Stomach (tissue), 9 donors: ENCODE data around the gene TUBA1B. TPM values are rescaled to one million over a fixed set of nuclear protein-coding genes. Genes with fewer than 3 reads are reported as not detected.

Experiments
- DNase-seq, 2 donors: peaks; one replicate each; pipeline versions ENCODE4 v3.0.0 to v3.0.0-alpha.2; 2013 to 2019
- H3K27ac ChIP-seq, 5 donors: fragments of 200-600 bp in 4 of 5; sonication (generic) in 4 of 5; one replicate each; pipeline ENCODE4 v1.5.1; 2013 to 2019; ENCODE audit warnings: mild to moderate bottlenecking in 1 of 5, moderate library complexity in 1 of 5
- H3K27me3 ChIP-seq, 3 donors: fragments of 200-600 bp; sonication (generic); one replicate each; pipeline ENCODE4 v1.5.1; 2017 to 2019; ENCODE audit warnings: mixed run types in 1 of 3
- H3K36me3 ChIP-seq, 4 donors: fragments of 200-600 bp; sonication (generic); 1 replicate in 3 of 4; 2 replicates in 1 of 4; pipeline ENCODE4 v1.5.1; 2016 to 2019
- H3K4me1 ChIP-seq, 4 donors: fragments of 200-600 bp; sonication (generic); one replicate each; pipeline ENCODE4 v1.5.1; 2016 to 2019
- H3K4me3 ChIP-seq, 4 donors: fragments of 200-600 bp; sonication (generic) in 3 of 4; one replicate each; pipeline ENCODE4 v1.5.1; 2016 to 2019; ENCODE audit warnings: mild to moderate bottlenecking in 1 of 4
- H3K9me3 ChIP-seq, 4 donors: fragments of 200-600 bp; sonication (generic); one replicate each; pipeline ENCODE4 v1.5.1; 2016 to 2019
- EP300 ChIP-seq: sonication (generic); formaldehyde crosslinking; IDR thresholded peaks from one replicate; pipeline ENCODE4 v1.6.1; 2017; ENCODE audit warnings: antibody characterized with exemption
- POLR2A ChIP-seq, 4 donors: fragments of 450-650 bp; IDR thresholded peaks; one replicate each; pipeline ENCODE4 v1.6.1; 2016; ENCODE audit warnings: antibody characterized with exemption in 4 of 4, control low read depth in 2 of 4, mild to moderate bottlenecking in 1 of 4, moderate library complexity in 1 of 4
- POLR2AphosphoS5 ChIP-seq, 3 donors: sonication (generic); formaldehyde crosslinking; IDR thresholded peaks; one replicate each; pipeline ENCODE4 v1.6.1; 2016; ENCODE audit warnings: antibody characterized with exemption in 3 of 3
- WGBS, 5 donors: extraction: QIAGEN DNeasy Blood & Tissue Kit in 3 of 5; methylation state at CpG; one replicate each; pipeline versions ENCODE4 v1.1.5 to v1.1.7; 2013 to 2018; 5-methylcytosine and 5-hydroxymethylcytosine counted together
- intact Hi-C: fragments of 100-400 bp; cut with DNase I; formaldehyde crosslinking; loops from one replicate; pipeline ENCODE4 v1.15.1; 2023; ENCODE audit warnings: low total_unique reads
- polyA plus RNA-seq, 3 donors: library from polyadenylated mRNA; stranded (reverse); fragments of 200-250 nt; gene quantifications; one replicate each; pipeline ENCODE4 v1.2.3, GENCODE V29; 2013
- total RNA-seq, 5 donors: library from RNA; depleted of rRNA; stranded (reverse); fragments of >200 nt; gene quantifications; one replicate each; pipeline versions ENCODE4 v1.1.0 to v1.2.3, GENCODE V29; 2014 to 2016
- TF ChIP-seq, protein P1 (sequence below), 7 experiments: fragments of 450-650 bp in 4 of 7; fragments of 200-600 bp in 3 of 7; sonication (generic) in 3 of 7; IDR thresholded peaks; one replicate each; pipeline ENCODE4 v1.5.1; 2016 to 2019; ENCODE audit warnings: antibody characterized with exemption in 7 of 7, control low read depth in 2 of 7, mild to moderate bottlenecking in 1 of 7
- donor health status: healthy with polysubstance abuse.
- donor health status: Bipolar disorder and iron deficiency.
- donor health status: healthy.

The TUBA1B gene
- total and polyA plus RNA-seq, 8 donors = 205 to 710 (median 390) TPM

DNA sequence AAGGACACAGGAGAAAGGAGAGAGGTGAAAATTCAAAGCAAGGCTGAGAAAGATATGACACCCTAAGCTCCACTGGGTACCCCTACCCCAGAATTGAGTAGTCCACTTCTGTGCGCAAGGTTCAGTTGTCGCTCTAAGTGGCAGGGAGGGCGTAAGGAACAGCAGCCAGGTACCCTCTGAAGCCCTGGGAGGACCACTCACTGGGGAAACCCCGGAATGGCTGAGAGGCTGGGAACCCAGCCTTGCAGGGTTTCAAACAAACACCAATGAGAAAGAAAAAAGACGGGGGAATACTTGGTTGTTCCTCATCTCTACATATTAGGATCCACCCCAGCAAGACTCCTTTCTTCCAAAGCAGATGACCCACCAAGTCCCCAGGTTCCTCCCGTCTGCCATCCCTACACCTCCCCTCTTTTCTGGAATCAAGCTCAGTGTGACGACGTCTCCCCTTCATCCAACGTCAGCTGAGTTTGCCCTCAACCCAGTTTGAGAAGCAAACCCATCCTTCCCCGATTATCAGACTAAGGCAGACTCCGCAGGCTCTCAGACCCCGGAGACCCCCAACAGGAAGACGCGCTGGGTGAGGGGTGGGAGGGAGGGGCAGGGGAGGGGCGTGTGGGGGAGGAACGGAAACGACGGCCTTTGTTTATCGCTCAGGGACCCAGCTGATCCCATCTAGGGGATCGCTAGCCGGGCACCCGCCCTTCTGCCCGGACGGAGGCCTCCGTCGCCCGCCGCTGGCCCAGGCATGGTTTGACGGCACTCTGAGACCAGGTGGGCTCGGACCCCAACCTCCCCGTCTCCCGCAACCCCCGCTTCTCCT is 21.3 kb downstream of the TUBA1B start:
- Histone ChIP-seq H3K4me3 (peak overlapping the region; percentile 78 to 89 (median 86)), H3K9me3 (no peaks in the 10 kb centered on the region), H3K27me3 (no peaks in the 10 kb centered on the region), H3K4me1 (peaks cover 28 to 61% (median 50%) of the 10 kb centered on the region in 4 donors), H3K27ac (peak overlapping the region; percentile 90 to 96 (median 94)), H3K36me3 (peaks cover 7 to 25% (median 22%) of the 10 kb centered on the region in 4 donors)
- intact Hi-C loops = no loop called here
- 5 to 13% (median 6%) methylated on average over 16 to 33 of the region's 33 CpGs for WGBS, 5 donors
- TF ChIP-seq, protein P1, sequence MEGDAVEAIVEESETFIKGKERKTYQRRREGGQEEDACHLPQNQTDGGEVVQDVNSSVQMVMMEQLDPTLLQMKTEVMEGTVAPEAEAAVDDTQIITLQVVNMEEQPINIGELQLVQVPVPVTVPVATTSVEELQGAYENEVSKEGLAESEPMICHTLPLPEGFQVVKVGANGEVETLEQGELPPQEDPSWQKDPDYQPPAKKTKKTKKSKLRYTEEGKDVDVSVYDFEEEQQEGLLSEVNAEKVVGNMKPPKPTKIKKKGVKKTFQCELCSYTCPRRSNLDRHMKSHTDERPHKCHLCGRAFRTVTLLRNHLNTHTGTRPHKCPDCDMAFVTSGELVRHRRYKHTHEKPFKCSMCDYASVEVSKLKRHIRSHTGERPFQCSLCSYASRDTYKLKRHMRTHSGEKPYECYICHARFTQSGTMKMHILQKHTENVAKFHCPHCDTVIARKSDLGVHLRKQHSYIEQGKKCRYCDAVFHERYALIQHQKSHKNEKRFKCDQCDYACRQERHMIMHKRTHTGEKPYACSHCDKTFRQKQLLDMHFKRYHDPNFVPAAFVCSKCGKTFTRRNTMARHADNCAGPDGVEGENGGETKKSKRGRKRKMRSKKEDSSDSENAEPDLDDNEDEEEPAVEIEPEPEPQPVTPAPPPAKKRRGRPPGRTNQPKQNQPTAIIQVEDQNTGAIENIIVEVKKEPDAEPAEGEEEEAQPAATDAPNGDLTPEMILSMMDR (IDR thresholded peaks at IDR 0.05) = no peak
- no peak for TF ChIP-seq EP300
- TF ChIP-seq POLR2A (IDR thresholded peaks at IDR 0.05) = no peak
- no peak for TF ChIP-seq POLR2AphosphoS5 (IDR thresholded peaks at IDR 0.05)
- peak; percentile 29 to 78 for DNase-seq

DNA sequence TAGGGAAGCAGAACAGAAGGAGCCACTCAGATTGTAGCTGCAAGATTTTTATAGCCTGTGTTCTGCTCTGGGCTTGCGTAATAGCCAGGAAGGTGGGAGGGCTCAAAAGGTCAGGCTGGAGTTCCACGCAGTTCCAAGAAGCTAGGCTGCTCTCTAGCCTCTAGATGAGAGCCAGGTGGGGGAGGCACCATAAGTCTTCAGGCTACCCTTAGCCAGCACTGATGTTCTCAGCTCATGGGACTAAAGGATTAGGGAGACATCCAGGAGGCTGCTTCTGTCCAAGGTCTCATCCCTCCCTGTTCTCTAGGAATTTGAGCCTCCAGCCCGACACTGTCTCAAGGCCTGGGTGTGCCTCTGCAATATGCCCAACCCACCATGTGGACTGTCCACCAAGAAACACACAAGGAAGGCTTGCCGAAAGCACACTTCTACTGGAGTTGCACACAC is 22.2 kb downstream of the TUBA1B start:
- H3K9me3 ChIP-seq = no peaks in the 10 kb centered on the region
- intact Hi-C loops = no loop called here
- TF ChIP-seq EP300 = no peak
- peak in 1 of 3 donors; percentile 25 for TF ChIP-seq POLR2AphosphoS5 (IDR thresholded peaks at IDR 0.05)
- WGBS, 5 donors = 27 to 42% (median 34%) methylated on average over 4 of the region's 4 CpGs
- peaks cover 28 to 68% (median 58%) of the 10 kb centered on the region in 4 donors for H3K4me1 ChIP-seq
- H3K27ac ChIP-seq = peak overlapping the region; percentile 25 to 96 (median 94)
- H3K36me3 ChIP-seq = peaks cover 16 to 33% (median 31%) of the 10 kb centered on the region in 4 donors
- peak overlapping the region; percentile 78 to 89 (median 86) for H3K4me3 ChIP-seq
- DNase-seq = peak in 1 of 2 donors; percentile 65
- H3K27me3 ChIP-seq = no peaks in the 10 kb centered on the region

DNA sequence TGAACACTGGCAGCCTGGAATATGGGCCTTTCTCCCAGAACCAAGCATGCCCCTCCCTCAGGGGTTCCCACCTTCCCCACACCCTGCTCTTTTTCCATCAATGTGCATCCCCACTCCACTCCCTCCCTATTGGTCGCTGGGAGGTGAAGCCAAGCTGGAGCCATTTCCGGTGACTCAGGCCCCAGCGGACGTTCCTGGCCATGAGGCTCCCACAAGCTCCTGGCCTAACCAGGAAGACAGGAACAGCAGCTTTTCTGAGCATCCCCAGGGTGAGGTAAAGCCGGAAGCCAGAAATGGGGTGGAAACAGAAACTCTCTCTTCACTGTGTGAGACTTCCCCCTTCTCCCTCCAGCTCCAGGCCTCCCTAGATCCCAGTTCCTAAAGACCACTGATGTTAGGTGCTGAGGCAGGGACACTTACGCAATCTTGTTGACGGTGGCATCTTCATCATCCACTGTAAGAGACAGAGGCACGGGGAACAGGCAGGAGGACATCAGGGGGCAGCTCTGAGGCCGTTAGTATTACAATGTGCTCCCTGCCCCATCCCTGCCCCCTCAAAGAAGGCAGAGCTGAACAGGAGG is 25.6 kb downstream of the TUBA1B start:
- peaks cover 28 to 58% (median 50%) of the 10 kb centered on the region in 4 donors for H3K4me1 ChIP-seq
- WGBS, 5 donors = 76 to 87% (median 82%) methylated on average over 9 of the region's 9 CpGs

DNA sequence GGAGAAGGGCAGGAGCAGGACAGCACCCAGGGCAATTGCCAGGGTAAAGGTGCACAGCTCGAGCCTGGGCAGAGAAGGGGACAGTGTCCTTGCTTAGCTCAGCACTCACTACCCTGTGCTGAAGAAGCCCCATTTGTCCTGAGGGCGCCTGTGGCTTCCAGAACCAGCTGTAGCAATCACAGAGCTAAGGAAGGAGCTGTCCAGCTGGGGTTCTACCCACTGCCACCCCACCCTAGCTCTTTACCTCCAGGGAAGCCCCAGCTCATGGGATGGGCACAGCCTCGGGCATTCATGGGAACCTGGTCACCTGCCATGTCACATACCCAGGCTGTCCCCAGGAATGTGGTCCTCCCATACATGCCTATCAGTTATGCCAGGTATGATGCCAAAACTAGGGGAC is 26.4 kb downstream of the TUBA1B start:
- DNase-seq = no peak
- H3K27ac ChIP-seq = no peak overlapping the region
- TF ChIP-seq POLR2A (IDR thresholded peaks at IDR 0.05) (no peak), EP300 (no peak), POLR2AphosphoS5 (IDR thresholded peaks at IDR 0.05) (no peak)
- TF ChIP-seq, protein P1 (IDR thresholded peaks at IDR 0.05) = no peak

More for the DNA sequence above, 25.6 kb downstream of the TUBA1B start:
- no peaks in the 10 kb centered on the region for H3K9me3 ChIP-seq
- intact Hi-C loops = no loop called here
- no peak overlapping the region for H3K4me3 ChIP-seq
- DNase-seq = no peak
- no peaks in the 10 kb centered on the region for H3K27me3 ChIP-seq
- peak overlapping the region in 2 of 5 donors; percentile 39 to 50 for H3K27ac ChIP-seq
- TF ChIP-seq POLR2AphosphoS5 (IDR thresholded peaks at IDR 0.05) = no peak
- no peak for TF ChIP-seq POLR2A (IDR thresholded peaks at IDR 0.05)
- TF ChIP-seq EP300 = no peak
- TF ChIP-seq, protein P1 (IDR thresholded peaks at IDR 0.05) = no peak
- peaks cover 49 to 67% (median 65%) of the 10 kb centered on the region in 4 donors for H3K36me3 ChIP-seq

More for the DNA sequence above, 26.4 kb downstream of the TUBA1B start:
- intact Hi-C loops = no loop called here
- Histone ChIP-seq H3K36me3 (peaks cover 57 to 75% (median 72%) of the 10 kb centered on the region in 4 donors), H3K4me3 (no peak overlapping the region), H3K4me1 (peaks cover 28 to 57% (median 50%) of the 10 kb centered on the region in 4 donors), H3K9me3 (no peaks in the 10 kb centered on the region), H3K27me3 (no peaks in the 10 kb centered on the region)
- whole genome bisulfite sequencing, 5 donors = 75 to 78% (median 78%) methylated on average over 3 of the region's 3 CpGs; no CpG with 5 or more reads in 1 of the 5 donors
